H1 (cell line): Measurements from ENCODE around the gene PKD2.

Experiments used
- BRCA1 ChIP-seq: IDR thresholded peaks from 2 replicates; pipeline ENCODE4 v1.6.1; 2012; ENCODE audit warnings: low read depth, low read length, improper control_type of control experiment
- EP300 ChIP-seq, 2 experiments: IDR thresholded peaks; 1 replicate in 1 of 2; 2 replicates in 1 of 2; pipeline ENCODE4 v1.6.1; 2011 to 2012; ENCODE audit warnings: low read depth in 2 of 2, low read length in 2 of 2, mild to moderate bottlenecking in 2 of 2, borderline replicate concordance in 1 of 2, inconsistent platforms in 1 of 2, moderate library complexity in 1 of 2
- EZH2 ChIP-seq: fragments of 200-600 bp; sonication (generic); IDR thresholded peaks from 2 replicates; pipeline ENCODE4 v1.7.1; 2012; ENCODE audit warnings: low read depth, mild to moderate bottlenecking, moderate library complexity, low read length, inconsistent platforms; ENCODE audit not compliant: severe bottlenecking
- JUN ChIP-seq: IDR thresholded peaks from 2 replicates; pipeline ENCODE4 v1.6.1; 2011; ENCODE audit warnings: low read depth, mild to moderate bottlenecking, improper control_type of control experiment, low read length
- KDM1A ChIP-seq: fragments of 200-600, 300-600 bp; sonication (generic); IDR thresholded peaks from 2 replicates; pipeline ENCODE4 v1.7.1; 2016; ENCODE audit warnings: mild to moderate bottlenecking, low read length, borderline replicate concordance
- POLR2A ChIP-seq, 2 experiments: IDR thresholded peaks; 1 replicate in 1 of 2; 2 replicates in 1 of 2; pipeline ENCODE4 v1.6.1; 2011; ENCODE audit warnings: low read depth in 2 of 2, low read length in 2 of 2, mild to moderate bottlenecking in 2 of 2; ENCODE audit errors: control extremely low read depth in 1 of 2
- POLR2AphosphoS5 ChIP-seq: IDR thresholded peaks from 2 replicates; pipeline ENCODE4 v1.6.1; 2011; ENCODE audit warnings: low read depth, low read length
- POU5F1 ChIP-seq: IDR thresholded peaks from 2 replicates; pipeline ENCODE4 v1.6.1; 2011; ENCODE audit warnings: low read depth, mild to moderate bottlenecking, low read length, moderate library complexity
- RAD21 ChIP-seq, 2 experiments: IDR thresholded peaks in 1 of 2; conservative IDR thresholded peaks in 1 of 2; 2 replicates each; pipeline ENCODE4 v1.6.1; 2011; ENCODE audit warnings: low read depth in 2 of 2, low read length in 2 of 2, improper control_type of control experiment in 1 of 2, inconsistent platforms in 1 of 2, mild to moderate bottlenecking in 1 of 2, moderate library complexity in 1 of 2
- SIN3A ChIP-seq, 2 experiments: IDR thresholded peaks in 1 of 2; conservative IDR thresholded peaks in 1 of 2; 2 replicates each; pipeline ENCODE4 v1.6.1; 2011 to 2012; ENCODE audit warnings: low read length in 2 of 2, improper control_type of control experiment in 1 of 2, low read depth in 1 of 2, mild to moderate bottlenecking in 1 of 2
- SP1 ChIP-seq: IDR thresholded peaks from 2 replicates; pipeline ENCODE4 v1.6.1; 2011; ENCODE audit warnings: low read depth, low read length
- TF ChIP-seq, protein P1 (sequence below), 3 experiments: IDR thresholded peaks; 1 replicate in 2 of 3; 2 replicates in 1 of 3; pipeline versions ENCODE4 v1.5.1 to v1.6.1; 2011; ENCODE audit warnings: low read length in 3 of 3, mild to moderate bottlenecking in 3 of 3, inconsistent platforms in 2 of 3, low read depth in 1 of 3, moderate library complexity in 1 of 3; ENCODE audit not compliant: insufficient read depth in 1 of 3; ENCODE audit errors: control extremely low read depth in 1 of 3
- TF ChIP-seq, protein P2 (sequence below): IDR thresholded peaks from 2 replicates; pipeline ENCODE4 v1.6.1; 2011; ENCODE audit warnings: low read length, improper control_type of control experiment

DNA sequence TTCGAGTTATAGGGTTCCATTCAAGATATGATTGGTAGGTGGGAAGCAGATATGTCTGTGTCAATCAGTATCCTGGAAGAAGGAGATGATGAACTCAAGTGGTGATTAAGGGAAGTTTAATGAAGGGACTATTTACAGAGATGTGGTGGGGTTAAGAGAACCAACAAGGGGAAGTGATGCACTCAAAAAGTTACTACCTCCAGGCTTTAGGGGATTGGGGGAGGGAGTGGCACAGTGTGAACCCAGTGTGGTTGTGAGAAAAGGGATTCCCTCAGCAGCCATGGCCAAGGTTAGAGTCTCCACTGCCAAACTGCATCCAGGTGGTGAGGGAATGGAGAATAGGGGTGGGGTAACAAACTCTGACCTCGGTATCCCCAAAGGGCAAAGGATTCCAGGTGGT, 27.9 kb downstream of the PKD2 start:
- TF ChIP-seq BRCA1 (no peak), JUN (no peak), EP300 (IDR thresholded peaks at IDR 0.05; ENCODE audit: borderline replicate concordance in 1 of 2, low read depth in 2 of 2, low read length in 2 of 2) (no peak), EZH2 (no peak), POLR2AphosphoS5 (no peak), RAD21 (IDR thresholded peaks at IDR 0.05 in 1 of 2, conservative IDR thresholded peaks at IDR 0.05 in 1 of 2; ENCODE audit: low read depth in 2 of 2, low read length in 2 of 2) (no peak), POU5F1 (no peak), SP1 (no peak), KDM1A (no peak), POLR2A (IDR thresholded peaks at IDR 0.05; ENCODE audit: control extremely low read depth in 1 of 2, low read depth in 2 of 2, low read length in 2 of 2) (no peak), SIN3A (conservative IDR thresholded peaks at IDR 0.05 in 1 of 2, IDR thresholded peaks at IDR 0.05 in 1 of 2; ENCODE audit: low read depth in 1 of 2, low read length in 2 of 2) (no peak)
- TF ChIP-seq, protein P1, sequence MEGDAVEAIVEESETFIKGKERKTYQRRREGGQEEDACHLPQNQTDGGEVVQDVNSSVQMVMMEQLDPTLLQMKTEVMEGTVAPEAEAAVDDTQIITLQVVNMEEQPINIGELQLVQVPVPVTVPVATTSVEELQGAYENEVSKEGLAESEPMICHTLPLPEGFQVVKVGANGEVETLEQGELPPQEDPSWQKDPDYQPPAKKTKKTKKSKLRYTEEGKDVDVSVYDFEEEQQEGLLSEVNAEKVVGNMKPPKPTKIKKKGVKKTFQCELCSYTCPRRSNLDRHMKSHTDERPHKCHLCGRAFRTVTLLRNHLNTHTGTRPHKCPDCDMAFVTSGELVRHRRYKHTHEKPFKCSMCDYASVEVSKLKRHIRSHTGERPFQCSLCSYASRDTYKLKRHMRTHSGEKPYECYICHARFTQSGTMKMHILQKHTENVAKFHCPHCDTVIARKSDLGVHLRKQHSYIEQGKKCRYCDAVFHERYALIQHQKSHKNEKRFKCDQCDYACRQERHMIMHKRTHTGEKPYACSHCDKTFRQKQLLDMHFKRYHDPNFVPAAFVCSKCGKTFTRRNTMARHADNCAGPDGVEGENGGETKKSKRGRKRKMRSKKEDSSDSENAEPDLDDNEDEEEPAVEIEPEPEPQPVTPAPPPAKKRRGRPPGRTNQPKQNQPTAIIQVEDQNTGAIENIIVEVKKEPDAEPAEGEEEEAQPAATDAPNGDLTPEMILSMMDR (IDR thresholded peaks at IDR 0.05; ENCODE audit: control extremely low read depth in 1 of 3, insufficient read depth in 1 of 3, low read depth in 1 of 3, low read length in 3 of 3): no peak
- TF ChIP-seq, protein P2, sequence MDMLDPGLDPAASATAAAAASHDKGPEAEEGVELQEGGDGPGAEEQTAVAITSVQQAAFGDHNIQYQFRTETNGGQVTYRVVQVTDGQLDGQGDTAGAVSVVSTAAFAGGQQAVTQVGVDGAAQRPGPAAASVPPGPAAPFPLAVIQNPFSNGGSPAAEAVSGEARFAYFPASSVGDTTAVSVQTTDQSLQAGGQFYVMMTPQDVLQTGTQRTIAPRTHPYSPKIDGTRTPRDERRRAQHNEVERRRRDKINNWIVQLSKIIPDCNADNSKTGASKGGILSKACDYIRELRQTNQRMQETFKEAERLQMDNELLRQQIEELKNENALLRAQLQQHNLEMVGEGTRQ: no peak
